PC-3 (cell line): ENCODE data around the gene NHSL1.

Experiments
- EZH2 ChIP-seq: fragments of 300-600 bp; sonication (generic); IDR thresholded peaks from one replicate; pipeline ENCODE4 v1.6.1; 2017; ENCODE audit warnings: antibody characterized with exemption, mild to moderate bottlenecking, low read length; ENCODE audit not compliant: unreplicated experiment
- TF ChIP-seq, protein P1 (sequence below): fragments of 300-600 bp; sonication (generic); conservative IDR thresholded peaks from 2 replicates; pipeline ENCODE4 v1.5.1; 2017; ENCODE audit warnings: antibody characterized with exemption, low read depth, mild to moderate bottlenecking, low read length

DNA sequence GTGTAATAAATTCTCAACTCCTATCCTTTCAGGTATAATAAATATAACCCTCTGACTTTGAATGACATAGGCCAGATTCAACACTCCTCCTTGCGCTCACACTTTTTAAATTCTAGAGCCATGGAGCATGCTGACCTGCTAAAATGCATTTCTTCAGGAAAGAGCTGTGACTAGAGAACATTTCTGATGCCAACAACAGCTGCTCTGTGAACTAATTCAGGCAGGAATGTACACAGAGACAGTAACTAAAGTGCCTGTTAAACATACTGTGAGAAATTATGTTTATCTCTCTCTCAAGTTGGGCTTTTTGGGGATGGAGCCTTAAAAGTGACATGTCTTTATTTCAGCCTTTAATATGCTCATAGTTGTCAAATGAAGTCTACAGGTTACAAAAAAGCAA, 8.3 kb downstream of the NHSL1 start:
- TF ChIP-seq, protein P1, sequence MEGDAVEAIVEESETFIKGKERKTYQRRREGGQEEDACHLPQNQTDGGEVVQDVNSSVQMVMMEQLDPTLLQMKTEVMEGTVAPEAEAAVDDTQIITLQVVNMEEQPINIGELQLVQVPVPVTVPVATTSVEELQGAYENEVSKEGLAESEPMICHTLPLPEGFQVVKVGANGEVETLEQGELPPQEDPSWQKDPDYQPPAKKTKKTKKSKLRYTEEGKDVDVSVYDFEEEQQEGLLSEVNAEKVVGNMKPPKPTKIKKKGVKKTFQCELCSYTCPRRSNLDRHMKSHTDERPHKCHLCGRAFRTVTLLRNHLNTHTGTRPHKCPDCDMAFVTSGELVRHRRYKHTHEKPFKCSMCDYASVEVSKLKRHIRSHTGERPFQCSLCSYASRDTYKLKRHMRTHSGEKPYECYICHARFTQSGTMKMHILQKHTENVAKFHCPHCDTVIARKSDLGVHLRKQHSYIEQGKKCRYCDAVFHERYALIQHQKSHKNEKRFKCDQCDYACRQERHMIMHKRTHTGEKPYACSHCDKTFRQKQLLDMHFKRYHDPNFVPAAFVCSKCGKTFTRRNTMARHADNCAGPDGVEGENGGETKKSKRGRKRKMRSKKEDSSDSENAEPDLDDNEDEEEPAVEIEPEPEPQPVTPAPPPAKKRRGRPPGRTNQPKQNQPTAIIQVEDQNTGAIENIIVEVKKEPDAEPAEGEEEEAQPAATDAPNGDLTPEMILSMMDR: no peak
- no peak for TF ChIP-seq EZH2
